Activated CD4-positive, alpha-beta T cell treated with anti-CD3 and anti-CD28 coated beads, Interleukin-2, amount 50 U/mL, for 24 hours (primary cell): ENCODE data around the gene ACAA1.
"Not testable (repeated sequence)": the region's sequence is repeated elsewhere in the genome, so short reads cannot be mapped to it uniquely, and the experiment has no call there.

Experiments used
- DNase-seq, 2 donors: peaks; one replicate each; pipeline ENCODE4 v3.0.0-alpha.2; 2020; ENCODE audit warnings: low read depth in 1 of 2, low spot score in 1 of 2

ACAA1 gene

DNA sequence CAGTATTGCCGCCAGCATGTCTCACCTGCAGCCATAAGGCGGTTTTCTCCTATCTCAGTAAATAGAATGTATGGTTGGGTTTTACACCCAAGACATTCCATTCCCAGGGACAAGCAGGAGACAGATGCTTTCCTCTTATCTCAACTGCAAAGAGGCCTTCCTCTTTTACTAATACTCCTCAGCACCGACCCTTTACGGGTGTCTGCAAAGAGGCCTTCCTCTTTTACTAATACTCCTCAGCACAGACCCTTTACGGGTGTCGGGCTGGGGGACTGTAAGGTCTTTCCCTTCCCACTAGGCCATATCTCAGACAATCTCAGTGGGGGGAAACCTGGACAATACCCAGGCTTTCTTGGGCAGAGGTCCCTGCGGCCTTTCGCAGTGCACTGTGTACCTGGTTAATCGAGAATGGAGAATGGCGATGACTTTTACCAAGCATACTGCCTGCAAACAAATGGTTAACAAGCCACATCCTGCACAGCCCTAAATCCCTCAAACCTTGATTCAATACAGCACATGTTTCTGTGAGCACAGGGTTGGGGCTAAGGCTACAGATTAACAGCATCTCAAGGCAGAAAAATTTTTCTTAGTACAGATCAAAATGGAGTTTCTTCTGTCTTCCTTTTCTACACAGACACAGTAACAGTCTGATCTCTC is 1.2 kb downstream of the ACAA1 start:
- DNase-seq, result not testable (repeated sequence)

DNA sequence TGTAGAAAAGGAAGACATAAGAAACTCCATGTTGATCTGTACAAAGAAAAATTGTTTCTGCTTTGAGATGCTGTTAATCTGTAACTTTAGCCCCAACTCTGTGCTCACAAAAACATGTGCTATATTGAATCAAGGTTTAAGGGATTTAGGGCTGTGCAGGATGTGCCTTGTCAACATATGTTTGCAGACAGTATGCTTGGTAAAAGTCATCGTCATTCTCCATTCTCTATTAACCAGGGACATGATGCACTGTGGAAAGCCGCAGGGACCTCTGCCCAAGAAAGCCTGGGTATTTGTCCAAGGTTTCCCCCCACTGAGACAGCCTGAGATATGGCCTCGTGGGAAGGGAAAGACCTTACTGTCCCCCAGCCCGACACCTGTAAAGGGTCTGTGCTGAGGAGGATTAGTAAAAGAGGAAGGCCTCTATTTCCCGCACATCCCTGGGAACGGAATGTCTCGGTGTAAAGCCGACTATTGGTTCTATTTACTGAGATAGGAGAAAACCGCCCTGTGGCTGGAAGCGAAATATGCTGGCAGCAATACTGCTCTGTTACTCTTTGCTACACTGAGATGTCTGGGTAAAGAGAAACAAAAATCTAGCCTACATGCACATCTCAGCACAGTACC is 2.3 kb downstream of the ACAA1 start:
- DNase-seq, result not testable (repeated sequence)

DNA sequence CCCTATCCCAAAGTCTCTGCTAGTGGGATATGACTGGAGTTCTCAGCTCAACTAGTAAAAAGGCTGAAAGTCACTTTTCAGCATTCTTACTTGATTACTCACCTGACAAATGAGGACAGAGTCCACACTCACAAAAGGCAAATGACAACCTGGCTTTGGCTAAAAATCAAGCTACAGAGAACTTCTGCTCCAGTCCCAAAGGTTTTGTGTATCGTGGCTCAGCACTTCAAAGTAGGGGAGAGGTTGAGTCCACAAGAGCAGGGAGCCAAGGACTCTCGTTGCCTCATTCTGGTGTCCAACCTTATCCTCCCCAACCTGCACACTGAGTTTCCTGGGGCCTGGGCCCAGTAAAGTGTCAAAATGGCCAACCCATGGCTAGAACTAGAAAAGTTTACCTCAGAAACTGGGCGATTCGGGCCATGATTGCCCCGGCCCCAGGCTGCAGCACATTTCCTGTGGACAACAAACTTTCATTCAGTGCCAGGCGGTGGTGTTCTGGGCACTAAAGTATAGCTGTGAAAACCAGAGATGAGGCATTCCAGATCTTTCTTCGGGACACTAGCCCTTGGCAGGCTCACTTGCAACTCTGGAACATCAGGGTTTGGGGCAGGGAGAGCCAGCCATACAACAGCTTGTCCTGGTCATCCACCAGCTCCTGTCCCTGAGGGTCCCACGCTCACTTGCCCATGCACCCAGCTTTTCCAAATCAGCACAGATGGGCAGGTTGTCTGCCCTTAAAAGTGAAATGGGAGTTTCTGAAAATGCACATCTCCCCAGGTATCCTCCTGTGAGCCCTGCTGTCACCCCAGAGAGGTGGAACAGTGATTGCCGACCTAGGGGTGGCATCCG is 3.1 kb downstream of the ACAA1 start:
- DNase-seq, result no peak

DNA sequence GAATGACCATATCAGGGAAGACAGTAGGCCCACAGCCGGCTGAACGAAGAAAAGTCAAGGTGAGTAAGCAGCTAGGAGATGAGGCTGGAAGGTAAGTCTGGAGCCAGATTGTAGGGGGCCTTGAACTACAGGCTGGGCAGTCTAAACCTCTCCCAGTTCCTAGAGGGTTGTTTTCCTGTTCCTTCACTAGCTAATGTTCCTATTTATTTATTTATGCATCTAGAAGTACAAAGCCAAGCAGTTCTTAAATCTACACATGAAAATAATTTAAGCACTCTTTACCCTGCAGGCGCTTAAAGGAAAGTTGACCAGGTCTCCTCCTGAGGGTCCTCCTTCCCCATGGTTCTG is 3.7 kb downstream of the ACAA1 start:
- DNase-seq, result no peak

DNA sequence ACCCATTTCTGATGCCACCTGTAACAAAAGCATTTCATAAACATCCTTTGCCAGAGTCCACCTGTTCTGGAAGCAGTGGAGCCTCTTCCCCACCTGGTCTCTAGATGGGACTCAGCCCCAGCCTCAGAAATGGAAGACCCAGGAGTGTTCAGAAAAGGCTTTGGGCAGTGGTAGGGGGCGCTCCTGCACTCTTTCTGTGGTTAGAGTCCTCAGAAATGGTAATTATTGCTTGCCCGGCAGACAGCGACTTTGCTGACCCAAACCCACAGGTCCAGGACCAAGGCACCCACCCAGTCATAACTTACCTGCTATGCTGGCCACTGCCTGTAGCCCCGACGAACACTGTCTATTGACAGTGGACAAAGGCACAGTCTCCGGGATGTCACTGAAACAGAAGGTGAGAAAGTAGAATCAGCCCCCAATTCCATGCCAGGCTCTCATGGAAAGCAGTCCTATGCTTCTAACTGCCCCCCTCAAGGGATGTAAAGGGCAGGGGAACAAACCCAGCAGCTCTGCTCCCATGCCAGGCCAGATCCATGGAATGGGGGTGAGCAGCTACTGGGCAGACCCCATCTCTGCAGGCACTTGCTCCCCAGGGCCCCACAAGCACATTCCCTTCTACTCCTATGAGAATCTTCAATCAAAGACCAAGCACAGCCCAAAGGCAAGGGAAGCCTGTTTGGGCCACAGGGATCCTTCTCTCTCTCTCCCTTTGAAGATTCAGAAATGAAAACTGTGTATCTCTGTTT is 5.1 kb downstream of the ACAA1 start:
- no peak for DNase-seq

DNA sequence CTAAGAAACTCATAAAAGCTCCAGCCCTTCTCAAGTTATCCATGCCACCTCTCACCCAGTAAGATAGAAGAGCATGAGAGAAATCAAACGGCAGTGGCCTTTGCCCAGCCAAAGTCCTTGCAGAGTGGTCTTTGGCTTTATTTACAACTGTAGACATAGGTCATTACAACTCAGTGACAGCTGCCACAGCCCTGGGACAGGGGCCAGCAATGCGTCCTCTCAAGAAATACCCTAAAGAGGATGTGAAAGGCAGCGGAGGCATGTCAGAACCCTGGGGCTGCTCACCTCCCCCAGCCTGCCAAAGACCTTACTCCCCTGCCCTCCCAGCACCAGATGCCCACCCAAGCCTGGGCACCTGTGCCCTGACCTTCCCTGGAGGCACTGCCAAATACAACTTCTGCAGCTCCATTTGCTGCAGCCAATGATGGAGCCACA is 6.3 kb downstream of the ACAA1 start:
- DNase-seq, result no peak

DNA sequence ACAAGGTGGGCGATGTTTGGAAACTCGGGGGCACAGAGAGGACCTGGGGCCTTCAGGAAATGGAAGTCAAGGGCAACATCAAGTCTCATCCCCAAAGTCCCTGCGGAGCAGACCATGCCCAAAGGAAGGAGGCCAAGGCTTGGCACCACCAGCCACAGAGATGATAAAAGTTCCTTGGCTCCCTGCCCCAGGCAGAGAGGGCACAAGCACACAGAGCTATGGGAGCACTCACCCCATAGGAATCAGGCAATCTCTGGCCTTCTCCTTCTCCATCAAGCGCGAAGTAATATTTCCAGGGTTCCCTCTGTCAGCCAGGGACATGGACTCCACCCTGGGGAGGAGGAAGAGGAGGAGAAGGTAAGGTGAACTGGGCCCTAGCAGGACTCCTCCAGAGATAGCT is 7.9 kb downstream of the ACAA1 start:
- no peak for DNase-seq

DNA sequence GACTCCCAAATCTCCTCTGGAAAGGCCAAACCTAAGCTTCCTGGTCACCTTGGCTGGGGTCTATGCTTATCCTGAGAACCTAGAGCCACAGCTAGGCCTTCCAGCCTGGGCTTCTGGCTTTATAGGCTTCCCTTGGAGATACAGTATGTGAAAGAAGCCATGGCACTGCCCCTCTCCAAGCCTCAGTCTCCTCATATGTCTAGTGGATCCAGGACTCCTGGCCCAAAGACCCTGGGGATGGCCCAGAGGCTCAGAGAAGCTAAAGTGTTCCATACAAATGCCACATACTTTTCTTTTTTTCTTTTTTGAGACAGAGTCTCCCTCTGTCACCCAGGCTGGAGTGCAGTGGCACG is 8.6 kb downstream of the ACAA1 start:
- no peak for DNase-seq

DNA sequence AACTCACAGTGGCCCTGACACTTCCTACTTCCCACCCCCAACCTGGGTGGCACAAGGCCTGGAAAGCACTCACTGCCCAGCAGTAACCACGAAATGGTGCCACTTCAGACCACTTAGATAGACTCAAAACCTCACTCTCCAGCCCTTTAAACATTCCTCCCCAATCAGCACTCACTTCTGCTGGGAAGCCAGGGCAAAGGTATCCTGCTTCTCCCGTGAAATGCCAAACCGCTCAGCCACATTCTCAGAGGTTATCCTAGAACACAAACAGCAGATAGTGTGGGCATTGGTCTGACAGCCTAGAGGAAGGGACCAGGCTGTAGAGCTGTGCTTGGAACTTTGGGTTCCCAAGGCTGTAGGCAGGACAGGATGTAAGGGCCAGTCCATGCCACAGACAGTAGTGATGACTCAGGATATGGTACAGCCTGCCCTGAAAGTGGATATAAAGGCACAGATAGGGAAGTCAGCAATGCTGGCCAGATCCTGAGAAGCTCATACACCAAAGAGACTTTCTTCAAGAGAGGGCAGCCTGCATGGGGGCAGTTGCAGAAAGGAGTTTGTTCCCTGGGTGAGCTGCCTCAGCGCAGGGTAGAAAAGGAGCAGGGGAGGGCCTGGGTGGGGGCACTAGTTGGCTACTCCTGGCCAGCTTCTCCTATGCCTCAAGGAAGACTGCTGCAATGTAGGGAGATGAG is 9.2 kb downstream of the ACAA1 start:
- no peak for DNase-seq

DNA sequence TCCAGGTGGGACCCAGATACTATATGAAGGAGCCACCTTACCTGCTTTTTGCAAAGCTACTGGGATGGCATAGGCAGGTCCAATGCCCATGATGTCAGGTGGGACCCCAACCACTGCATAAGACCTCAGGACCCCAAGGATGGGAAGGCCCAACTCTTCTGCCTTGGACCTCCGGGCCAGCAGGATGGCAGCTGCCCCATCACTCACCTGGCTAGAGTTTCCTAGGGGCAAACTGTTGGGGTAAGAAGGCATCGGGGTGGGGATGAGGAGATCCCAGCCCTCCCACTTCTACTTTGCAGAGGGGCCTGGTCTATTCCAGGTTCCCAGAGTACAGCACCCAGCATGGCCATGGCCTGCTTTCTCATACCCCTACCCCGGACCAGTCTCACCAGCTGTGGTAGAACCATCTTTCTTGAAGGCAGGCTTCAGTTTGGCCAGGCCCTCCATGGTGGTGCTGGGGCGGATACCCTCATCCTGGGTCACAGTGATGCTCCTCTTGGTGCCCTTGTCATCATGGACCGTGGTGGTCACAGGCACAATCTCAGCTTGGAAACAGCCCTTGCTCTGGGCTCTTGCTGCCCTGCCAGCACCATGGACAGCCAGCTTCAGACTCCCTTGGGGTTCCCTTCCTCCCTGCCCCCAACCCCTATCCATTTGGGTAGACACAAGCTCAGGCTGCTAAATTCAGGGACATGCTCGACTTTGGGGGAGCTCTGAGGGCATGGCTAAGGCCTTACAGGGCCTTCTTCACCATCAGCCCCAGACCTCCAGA is 10.6 kb downstream of the ACAA1 start:
- DNase-seq, result no peak

DNA sequence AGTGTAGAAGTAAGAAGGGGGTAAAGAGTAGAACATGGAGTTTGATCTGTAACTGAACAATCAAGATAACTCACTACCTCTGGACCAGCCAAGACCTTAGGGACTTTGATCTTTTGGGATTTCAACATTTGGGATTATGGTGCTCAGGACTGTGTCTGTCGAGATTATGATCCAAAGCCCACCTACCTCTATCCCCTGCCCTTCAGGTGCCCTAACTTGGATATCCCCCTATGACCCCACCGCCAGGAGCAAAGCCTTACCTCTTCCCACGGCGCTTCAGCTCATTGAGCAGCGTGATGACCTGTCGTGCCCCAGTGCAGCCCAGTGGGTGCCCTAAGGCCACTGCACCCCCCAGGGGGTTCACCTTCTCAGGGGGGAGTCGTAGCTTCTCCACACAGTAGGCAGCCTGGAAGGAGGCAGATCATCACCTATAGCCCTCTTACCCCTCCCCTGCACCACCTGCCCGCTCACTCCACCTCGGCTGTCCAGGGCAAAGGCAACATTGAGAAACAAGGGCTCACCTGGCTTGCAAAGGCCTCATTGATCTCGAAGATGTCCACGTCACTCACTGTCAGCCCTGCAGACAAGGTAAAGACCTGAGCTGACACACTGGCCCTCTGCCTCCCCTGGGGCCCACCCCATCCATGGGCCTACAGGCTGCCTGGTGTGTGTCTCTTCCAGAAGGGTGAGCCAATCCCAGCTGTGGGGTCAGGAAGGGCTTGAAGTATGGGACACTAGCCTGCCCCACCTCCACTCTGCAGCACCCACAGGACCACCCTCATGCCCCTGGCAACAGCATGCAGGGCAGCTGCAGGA is 11.4 kb downstream of the ACAA1 start:
- no peak for DNase-seq

DNA sequence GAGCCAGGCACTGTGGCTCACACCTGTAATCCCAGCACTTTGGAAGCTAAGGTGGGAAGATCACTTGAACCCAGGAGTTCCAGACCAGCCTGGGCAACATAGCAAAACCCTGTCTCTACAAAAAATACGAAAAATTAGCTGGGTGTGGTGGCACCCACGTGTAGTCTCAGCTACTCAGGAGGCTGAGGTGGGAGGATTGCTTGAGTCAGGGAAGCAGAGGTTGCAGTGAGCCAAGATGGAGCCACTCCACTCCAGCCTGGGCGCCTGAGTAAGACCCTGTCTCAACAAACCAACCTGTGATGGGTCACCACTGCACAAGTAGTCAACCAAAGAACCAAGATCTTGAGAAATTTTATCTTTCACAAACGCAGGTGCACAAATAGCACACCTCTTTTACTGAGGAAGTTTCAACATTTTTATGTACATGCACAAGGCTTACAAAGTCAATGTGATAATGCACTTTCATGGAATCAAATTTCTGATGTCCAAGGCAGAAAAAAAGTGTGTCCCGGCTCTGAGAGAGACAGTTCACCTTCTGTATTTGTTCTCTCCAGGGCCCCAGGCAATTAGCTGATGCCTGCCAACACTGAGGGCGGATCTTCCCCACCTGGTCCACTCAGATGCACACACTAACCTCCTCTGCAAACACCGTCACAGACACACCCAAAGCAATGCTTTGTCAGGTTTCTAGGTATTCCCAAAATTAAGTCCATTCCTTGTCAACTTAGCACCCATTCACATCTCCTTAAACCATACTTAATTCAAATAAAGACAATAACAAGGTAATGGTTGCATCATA is 12.4 kb downstream of the ACAA1 start:
- no peak for DNase-seq

DNA sequence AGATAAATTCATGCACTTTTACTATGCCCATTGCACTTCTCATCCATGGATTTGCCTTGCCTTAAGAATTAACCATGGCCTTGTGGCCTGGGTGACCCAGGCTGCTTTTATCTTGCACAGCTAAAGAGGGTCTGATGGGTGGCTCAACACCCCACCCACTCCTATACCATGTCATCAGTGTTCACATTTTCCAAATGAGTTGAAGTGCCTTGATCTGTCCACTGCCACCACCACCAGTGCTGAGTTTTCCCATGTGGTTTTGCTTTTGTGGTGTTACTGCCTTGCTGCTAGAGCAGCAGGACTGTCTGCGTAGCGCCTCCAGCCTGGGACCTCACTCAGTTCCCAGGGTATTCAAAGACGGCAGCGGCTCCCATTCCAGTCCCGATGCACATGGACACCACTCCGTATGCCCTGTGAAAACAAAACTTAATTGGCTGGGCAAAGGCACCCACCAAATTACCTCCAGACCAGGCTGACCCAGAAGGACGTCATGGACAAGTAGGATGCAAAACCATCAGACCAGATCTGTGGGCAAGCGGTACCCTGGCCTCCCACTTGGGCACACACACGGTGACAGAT is 14.1 kb downstream of the ACAA1 start:
- no peak for DNase-seq

DNA sequence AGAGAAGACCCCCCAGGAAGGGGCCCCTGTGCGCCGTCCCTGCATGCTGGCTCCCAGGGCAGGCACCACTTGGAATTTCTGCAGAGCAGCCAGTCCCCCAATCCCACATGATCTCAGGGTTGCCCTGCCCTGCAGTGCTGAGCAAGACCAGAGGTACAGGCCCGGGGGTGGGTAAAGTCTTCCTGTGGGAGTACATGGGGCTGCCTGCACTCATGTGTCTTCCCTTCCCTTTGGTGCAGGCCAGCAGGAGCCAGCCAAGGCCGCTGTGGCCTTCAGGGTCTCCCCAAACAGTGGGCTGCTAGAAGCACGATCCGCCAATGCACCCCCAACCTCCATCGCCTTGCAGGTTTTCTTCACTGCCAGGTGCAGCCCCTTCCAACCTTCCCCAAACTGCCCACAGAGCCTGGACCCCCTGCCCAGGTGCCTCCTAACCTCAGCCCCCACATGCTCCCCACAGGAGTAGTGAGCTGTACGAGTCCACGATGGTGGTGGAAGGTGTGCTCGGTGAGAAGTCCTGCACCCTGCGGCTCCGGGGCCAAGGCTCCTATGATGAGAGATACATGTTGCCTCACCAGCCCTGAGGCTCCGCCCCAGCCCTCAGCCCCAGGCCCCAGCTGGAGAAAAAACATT is 15.0 kb downstream of the ACAA1 start:
- no peak for DNase-seq

DNA sequence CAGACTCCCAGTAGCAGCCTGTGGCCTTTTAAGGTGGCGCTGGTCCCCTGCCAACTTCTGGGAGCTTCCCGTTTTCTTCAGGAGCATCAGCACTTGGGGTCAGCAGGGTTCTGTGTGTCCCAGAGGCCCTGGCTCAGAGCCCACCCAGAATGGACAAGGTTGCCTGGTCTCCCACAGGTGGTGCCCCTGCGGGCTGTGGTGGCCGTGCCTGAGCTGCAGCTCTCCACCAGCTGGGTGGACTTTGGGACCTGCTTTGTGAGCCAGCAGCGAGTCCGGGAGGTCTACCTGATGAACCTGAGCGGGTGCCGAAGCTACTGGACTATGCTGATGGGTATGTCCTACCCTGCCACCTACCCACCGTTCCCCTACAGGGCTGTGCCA is 15.5 kb downstream of the ACAA1 start:
- no peak for DNase-seq

DNA sequence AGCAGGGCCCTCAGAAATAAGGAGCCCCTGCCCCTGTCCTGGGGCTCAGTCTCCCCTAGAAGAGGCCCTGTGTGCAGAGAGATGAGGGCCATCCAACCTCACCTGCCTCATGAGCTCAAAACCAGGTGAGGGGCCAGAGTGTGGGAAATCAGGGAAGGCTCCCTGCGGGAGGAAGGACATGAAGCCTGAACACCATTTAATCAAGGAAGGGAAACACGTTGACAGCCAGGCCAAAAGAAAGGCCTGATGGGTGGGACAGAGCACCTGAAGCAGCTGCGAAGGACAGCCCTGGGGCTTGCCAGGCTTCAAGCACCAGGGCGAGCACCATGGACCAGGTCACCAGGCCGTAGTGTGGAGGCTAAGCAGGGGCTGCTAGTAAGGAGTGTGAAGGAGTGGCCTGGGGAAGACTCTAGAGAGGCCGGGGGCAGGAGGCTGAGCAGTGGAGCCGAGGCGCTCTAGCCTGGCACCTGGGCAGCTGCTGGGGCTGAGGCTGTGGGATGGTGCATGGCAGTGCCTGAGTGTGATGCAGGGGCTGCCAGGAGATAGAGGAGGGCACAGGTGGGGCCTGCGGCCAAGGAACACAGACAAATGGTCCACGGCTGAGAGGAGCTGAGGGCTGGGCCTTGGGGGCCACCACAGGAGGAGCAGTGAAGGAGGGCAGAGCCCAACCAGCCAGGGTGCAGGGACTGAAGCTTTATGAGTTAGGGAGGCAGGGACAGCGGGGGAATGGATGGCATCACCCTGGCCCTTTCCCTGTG is 16.1 kb downstream of the ACAA1 start:
- DNase-seq, result no peak
